ENCODE data around the gene NAB2. TPM values are rescaled to one million over a fixed set of nuclear protein-coding genes. Genes with fewer than 3 reads are reported as not detected.
A peak's percentile ranks its signal among the peaks of the same experiment; 100 is the strongest.

NAB2 gene
- total and polyA plus RNA-seq, 9 of the 15 experiments (the other 6 are each of a cell fraction or from before 2014, with no cell fraction given): 0.45 to 40.9 (median 20.4) TPM

DNA sequence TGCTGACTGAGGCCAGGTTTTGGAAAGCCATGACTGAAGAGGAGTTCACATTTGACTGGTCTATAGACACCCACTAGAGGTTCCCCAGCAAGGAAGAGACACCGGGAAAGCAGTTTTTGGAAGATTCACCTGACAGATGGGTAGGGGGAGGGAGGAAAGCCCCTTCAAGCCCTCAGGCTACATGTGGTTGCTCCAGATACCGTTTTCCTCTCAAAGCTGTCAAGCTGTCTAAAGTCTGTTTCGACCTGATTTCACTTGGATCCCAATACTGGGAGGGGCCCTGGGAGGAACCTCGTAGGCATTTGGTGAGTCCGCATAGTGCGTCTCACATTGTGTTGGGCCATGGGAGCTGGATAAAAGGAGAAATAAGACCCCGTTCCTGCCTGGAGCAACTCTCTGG, 37.6 kb downstream of the NAB2 start (continued):
- TF ChIP-seq, protein P1, sequence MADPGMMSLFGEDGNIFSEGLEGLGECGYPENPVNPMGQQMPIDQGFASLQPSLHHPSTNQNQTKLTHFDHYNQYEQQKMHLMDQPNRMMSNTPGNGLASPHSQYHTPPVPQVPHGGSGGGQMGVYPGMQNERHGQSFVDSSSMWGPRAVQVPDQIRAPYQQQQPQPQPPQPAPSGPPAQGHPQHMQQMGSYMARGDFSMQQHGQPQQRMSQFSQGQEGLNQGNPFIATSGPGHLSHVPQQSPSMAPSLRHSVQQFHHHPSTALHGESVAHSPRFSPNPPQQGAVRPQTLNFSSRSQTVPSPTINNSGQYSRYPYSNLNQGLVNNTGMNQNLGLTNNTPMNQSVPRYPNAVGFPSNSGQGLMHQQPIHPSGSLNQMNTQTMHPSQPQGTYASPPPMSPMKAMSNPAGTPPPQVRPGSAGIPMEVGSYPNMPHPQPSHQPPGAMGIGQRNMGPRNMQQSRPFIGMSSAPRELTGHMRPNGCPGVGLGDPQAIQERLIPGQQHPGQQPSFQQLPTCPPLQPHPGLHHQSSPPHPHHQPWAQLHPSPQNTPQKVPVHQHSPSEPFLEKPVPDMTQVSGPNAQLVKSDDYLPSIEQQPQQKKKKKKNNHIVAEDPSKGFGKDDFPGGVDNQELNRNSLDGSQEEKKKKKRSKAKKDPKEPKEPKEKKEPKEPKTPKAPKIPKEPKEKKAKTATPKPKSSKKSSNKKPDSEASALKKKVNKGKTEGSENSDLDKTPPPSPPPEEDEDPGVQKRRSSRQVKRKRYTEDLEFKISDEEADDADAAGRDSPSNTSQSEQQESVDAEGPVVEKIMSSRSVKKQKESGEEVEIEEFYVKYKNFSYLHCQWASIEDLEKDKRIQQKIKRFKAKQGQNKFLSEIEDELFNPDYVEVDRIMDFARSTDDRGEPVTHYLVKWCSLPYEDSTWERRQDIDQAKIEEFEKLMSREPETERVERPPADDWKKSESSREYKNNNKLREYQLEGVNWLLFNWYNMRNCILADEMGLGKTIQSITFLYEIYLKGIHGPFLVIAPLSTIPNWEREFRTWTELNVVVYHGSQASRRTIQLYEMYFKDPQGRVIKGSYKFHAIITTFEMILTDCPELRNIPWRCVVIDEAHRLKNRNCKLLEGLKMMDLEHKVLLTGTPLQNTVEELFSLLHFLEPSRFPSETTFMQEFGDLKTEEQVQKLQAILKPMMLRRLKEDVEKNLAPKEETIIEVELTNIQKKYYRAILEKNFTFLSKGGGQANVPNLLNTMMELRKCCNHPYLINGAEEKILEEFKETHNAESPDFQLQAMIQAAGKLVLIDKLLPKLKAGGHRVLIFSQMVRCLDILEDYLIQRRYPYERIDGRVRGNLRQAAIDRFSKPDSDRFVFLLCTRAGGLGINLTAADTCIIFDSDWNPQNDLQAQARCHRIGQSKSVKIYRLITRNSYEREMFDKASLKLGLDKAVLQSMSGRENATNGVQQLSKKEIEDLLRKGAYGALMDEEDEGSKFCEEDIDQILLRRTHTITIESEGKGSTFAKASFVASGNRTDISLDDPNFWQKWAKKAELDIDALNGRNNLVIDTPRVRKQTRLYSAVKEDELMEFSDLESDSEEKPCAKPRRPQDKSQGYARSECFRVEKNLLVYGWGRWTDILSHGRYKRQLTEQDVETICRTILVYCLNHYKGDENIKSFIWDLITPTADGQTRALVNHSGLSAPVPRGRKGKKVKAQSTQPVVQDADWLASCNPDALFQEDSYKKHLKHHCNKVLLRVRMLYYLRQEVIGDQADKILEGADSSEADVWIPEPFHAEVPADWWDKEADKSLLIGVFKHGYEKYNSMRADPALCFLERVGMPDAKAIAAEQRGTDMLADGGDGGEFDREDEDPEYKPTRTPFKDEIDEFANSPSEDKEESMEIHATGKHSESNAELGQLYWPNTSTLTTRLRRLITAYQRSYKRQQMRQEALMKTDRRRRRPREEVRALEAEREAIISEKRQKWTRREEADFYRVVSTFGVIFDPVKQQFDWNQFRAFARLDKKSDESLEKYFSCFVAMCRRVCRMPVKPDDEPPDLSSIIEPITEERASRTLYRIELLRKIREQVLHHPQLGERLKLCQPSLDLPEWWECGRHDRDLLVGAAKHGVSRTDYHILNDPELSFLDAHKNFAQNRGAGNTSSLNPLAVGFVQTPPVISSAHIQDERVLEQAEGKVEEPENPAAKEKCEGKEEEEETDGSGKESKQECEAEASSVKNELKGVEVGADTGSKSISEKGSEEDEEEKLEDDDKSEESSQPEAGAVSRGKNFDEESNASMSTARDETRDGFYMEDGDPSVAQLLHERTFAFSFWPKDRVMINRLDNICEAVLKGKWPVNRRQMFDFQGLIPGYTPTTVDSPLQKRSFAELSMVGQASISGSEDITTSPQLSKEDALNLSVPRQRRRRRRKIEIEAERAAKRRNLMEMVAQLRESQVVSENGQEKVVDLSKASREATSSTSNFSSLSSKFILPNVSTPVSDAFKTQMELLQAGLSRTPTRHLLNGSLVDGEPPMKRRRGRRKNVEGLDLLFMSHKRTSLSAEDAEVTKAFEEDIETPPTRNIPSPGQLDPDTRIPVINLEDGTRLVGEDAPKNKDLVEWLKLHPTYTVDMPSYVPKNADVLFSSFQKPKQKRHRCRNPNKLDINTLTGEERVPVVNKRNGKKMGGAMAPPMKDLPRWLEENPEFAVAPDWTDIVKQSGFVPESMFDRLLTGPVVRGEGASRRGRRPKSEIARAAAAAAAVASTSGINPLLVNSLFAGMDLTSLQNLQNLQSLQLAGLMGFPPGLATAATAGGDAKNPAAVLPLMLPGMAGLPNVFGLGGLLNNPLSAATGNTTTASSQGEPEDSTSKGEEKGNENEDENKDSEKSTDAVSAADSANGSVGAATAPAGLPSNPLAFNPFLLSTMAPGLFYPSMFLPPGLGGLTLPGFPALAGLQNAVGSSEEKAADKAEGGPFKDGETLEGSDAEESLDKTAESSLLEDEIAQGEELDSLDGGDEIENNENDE (IDR thresholded peaks at IDR 0.05; ENCODE audit: low read depth, low read length): no peak
- TF ChIP-seq NELFE (IDR thresholded peaks at IDR 0.05; ENCODE audit: insufficient read depth, insufficient read length): no peak
- no peak for TF ChIP-seq ZNF165 (CRISPR knock-in tag; IDR thresholded peaks at IDR 0.05; ENCODE audit: borderline replicate concordance)
- no peak for TF ChIP-seq PHTF2 (CRISPR knock-in tag; IDR thresholded peaks at IDR 0.05)
- no peak for TF ChIP-seq ZNF12 (CRISPR knock-in tag; IDR thresholded peaks at IDR 0.05)
- no peak for TF ChIP-seq KDM1A (IDR thresholded peaks at IDR 0.05)
- TF ChIP-seq, protein P2, sequence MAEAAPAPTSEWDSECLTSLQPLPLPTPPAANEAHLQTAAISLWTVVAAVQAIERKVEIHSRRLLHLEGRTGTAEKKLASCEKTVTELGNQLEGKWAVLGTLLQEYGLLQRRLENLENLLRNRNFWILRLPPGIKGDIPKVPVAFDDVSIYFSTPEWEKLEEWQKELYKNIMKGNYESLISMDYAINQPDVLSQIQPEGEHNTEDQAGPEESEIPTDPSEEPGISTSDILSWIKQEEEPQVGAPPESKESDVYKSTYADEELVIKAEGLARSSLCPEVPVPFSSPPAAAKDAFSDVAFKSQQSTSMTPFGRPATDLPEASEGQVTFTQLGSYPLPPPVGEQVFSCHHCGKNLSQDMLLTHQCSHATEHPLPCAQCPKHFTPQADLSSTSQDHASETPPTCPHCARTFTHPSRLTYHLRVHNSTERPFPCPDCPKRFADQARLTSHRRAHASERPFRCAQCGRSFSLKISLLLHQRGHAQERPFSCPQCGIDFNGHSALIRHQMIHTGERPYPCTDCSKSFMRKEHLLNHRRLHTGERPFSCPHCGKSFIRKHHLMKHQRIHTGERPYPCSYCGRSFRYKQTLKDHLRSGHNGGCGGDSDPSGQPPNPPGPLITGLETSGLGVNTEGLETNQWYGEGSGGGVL (CRISPR knock-in tag; IDR thresholded peaks at IDR 0.05): no peak
- TF ChIP-seq, protein P3, sequence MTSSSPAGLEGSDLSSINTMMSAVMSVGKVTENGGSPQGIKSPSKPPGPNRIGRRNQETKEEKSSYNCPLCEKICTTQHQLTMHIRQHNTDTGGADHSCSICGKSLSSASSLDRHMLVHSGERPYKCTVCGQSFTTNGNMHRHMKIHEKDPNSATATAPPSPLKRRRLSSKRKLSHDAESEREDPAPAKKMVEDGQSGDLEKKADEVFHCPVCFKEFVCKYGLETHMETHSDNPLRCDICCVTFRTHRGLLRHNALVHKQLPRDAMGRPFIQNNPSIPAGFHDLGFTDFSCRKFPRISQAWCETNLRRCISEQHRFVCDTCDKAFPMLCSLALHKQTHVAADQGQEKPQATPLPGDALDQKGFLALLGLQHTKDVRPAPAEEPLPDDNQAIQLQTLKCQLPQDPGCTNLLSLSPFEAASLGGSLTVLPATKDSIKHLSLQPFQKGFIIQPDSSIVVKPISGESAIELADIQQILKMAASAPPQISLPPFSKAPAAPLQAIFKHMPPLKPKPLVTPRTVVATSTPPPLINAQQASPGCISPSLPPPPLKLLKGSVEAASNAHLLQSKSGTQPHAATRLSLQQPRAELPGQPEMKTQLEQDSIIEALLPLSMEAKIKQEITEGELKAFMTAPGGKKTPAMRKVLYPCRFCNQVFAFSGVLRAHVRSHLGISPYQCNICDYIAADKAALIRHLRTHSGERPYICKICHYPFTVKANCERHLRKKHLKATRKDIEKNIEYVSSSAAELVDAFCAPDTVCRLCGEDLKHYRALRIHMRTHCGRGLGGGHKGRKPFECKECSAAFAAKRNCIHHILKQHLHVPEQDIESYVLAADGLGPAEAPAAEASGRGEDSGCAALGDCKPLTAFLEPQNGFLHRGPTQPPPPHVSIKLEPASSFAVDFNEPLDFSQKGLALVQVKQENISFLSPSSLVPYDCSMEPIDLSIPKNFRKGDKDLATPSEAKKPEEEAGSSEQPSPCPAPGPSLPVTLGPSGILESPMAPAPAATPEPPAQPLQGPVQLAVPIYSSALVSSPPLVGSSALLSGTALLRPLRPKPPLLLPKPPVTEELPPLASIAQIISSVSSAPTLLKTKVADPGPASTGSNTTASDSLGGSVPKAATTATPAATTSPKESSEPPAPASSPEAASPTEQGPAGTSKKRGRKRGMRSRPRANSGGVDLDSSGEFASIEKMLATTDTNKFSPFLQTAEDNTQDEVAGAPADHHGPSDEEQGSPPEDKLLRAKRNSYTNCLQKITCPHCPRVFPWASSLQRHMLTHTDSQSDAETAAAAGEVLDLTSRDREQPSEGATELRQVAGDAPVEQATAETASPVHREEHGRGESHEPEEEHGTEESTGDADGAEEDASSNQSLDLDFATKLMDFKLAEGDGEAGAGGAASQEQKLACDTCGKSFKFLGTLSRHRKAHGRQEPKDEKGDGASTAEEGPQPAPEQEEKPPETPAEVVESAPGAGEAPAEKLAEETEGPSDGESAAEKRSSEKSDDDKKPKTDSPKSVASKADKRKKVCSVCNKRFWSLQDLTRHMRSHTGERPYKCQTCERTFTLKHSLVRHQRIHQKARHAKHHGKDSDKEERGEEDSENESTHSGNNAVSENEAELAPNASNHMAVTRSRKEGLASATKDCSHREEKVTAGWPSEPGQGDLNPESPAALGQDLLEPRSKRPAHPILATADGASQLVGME (CRISPR knock-in tag; IDR thresholded peaks at IDR 0.05): no peak
- TF ChIP-seq CBFA2T3 (IDR thresholded peaks at IDR 0.05): peak; percentile 79
- peak; percentile 28; the same call in 1 of the 2 replicates for TF ChIP-seq POLR2AphosphoS5 (IDR thresholded peaks at IDR 0.05; ENCODE audit: control insufficient read depth, insufficient read depth, low read depth, low read length)

Measured in K562 (cell line).